Adrenal gland (tissue), 12 donors: ENCODE data around the gene ORMDL1. TPM values are rescaled to one million over a fixed set of nuclear protein-coding genes. Genes with fewer than 3 reads are reported as not detected.

ENCODE experiments used
- polyA plus RNA-seq, 3 donors: library from polyadenylated mRNA; stranded (reverse); fragments of 200-250 nt in 2 of 3; fragments of 350-450 nt in 1 of 3; fragmentation: Illumina TruSeq in 1 of 3; extraction: RNeasy Lipid Tissue Mini Kit (QIAGEN cat#74804) in 1 of 3; gene quantifications; one replicate each; pipeline ENCODE4 v1.2.3, GENCODE V29; 2013 to 2014
- total RNA-seq, 9 donors: library from RNA; depleted of rRNA in 4 of 9; stranded (reverse); fragments of >200 nt in 4 of 9; fragments of 120-200 nt in 1 of 9; fragmentation: NEBNext Ultra II Directional in 1 of 9; extraction: Animal tissue kit (Norgen Biotek cat#: 25700) in 1 of 9; gene quantifications; one replicate each; pipeline versions ENCODE4 v1.1.0 to v1.2.4, GENCODE V29; 2013 to 2023
- donor health status: healthy with polysubstance abuse.
- donor health status: Bipolar disorder and iron deficiency.
- donor health status: DM: yes; HTN: yes; CAD: no.
- donor health status: DM: no; HTN: no; CAD: no.
- donor health status: DM: no; HTN: no; CAD: no.
- donor health status: DM: yes; HTN: yes; CAD: no.

Gene ORMDL1
- total and polyA plus RNA-seq, 12 donors = 34.7 to 272 (median 59.4) TPM

Other genes starting within 250 kb of the ORMDL1 start
- gene SLC40A1, start 203.6 kb downstream of the ORMDL1 start, total RNA-seq = 1,000 to 10,000 TPM in 5 of 9 donors, 100 to 1,000 TPM in 3, 10 to 100 TPM in 1; 84.1 to 3,561 (median 1,079) TPM
- gene SLC40A1, start 203.6 kb downstream of the ORMDL1 start, polyA plus RNA-seq = 100 to 1,000 TPM; 115 to 215 (median 154) TPM
- 10 to 100 TPM; 27.5 to 64.1 (median 43.1) TPM for gene ASNSD1, start 122.9 kb downstream of the ORMDL1 start, total RNA-seq
- 100 to 1,000 TPM in 1 of 3 donors, 10 to 100 TPM in 2; 29.3 to 101 (median 38.2) TPM for gene ASNSD1, start 122.9 kb downstream of the ORMDL1 start, polyA plus RNA-seq
- gene ANKAR, start 109.7 kb downstream of the ORMDL1 start, total RNA-seq = 10 to 100 TPM in 4 of 9 donors, 1 to 10 TPM in 5; 4.2 to 17.2 (median 6.1) TPM
- 1 to 10 TPM; 2.4 to 8.2 (median 2.6) TPM for gene ANKAR, start 109.7 kb downstream of the ORMDL1 start, polyA plus RNA-seq
- gene OSGEPL1, start 21.5 kb downstream of the ORMDL1 start, total RNA-seq = 10 to 100 TPM in 8 of 9 donors, 1 to 10 TPM in 1; 6.9 to 23.1 (median 14.6) TPM
- 10 to 100 TPM in 1 of 3 donors, 1 to 10 TPM in 2; 6.3 to 13.6 (median 7.2) TPM for gene OSGEPL1, start 21.5 kb downstream of the ORMDL1 start, polyA plus RNA-seq
- gene PMS1, start 111 bp upstream of the ORMDL1 start, total RNA-seq = 10 to 100 TPM in 7 of 9 donors, 1 to 10 TPM in 2; 8.0 to 26.5 (median 19.2) TPM
- 10 to 100 TPM; 13.2 to 32.7 (median 14.2) TPM for gene PMS1, start 111 bp upstream of the ORMDL1 start, polyA plus RNA-seq